Measurements from ENCODE around the gene PTP4A2. TPM values are rescaled to one million over a fixed set of nuclear protein-coding genes. Genes with fewer than 3 reads are reported as not detected.

PTP4A2 gene
- total and polyA plus RNA-seq, 2 of the 13 experiments (the other 11 are each of a cell fraction or from before 2014, with no cell fraction given) = 173 to 225 TPM

GRCh38 chr1:31954607-31955283 lies 16.6 kb upstream of the PTP4A2 start (continued):
- TF ChIP-seq PAF1 (CRISPR knock-in tag; IDR thresholded peaks at IDR 0.05) (no peak), HNF1A (IDR thresholded peaks at IDR 0.05; ENCODE audit: low read depth) (no peak), HNF1A (CRISPR knock-in tag; IDR thresholded peaks at IDR 0.05; ENCODE audit: borderline replicate concordance) (no peak), ZSCAN25 (CRISPR knock-in tag; IDR thresholded peaks at IDR 0.05) (peak; percentile 51; the same call in 1 of the 2 replicates), KLF13 (CRISPR knock-in tag; IDR thresholded peaks at IDR 0.05) (no peak), ZSCAN31 (CRISPR knock-in tag; IDR thresholded peaks at IDR 0.05; ENCODE audit: low read depth) (no peak), HINFP (CRISPR knock-in tag; IDR thresholded peaks at IDR 0.05; ENCODE audit: low read depth) (no peak), SUZ12 (IDR thresholded peaks at IDR 0.05; ENCODE audit: low read depth, low read length) (no peak), ZNF253 (CRISPR knock-in tag; IDR thresholded peaks at IDR 0.05; ENCODE audit: borderline replicate concordance) (no peak), NAIF1 (CRISPR knock-in tag; IDR thresholded peaks at IDR 0.05; ENCODE audit: borderline replicate concordance) (no peak), FOXP4 (CRISPR knock-in tag; IDR thresholded peaks at IDR 0.05) (no peak), ZUFSP (CRISPR knock-in tag; IDR thresholded peaks at IDR 0.05; ENCODE audit: borderline replicate concordance) (no peak), ZNF776 (CRISPR knock-in tag; IDR thresholded peaks at IDR 0.05) (no peak), NRL (CRISPR knock-in tag; IDR thresholded peaks at IDR 0.05; ENCODE audit: borderline replicate concordance) (no peak), HMGXB4 (CRISPR knock-in tag; IDR thresholded peaks at IDR 0.05; ENCODE audit: borderline replicate concordance in 1 of 2, low read depth in 1 of 2) (peak in 1 of 2 experiments; percentile 24; a peak in 1 of 4 replicates), ZSCAN29 (CRISPR knock-in tag; conservative IDR thresholded peaks at IDR 0.05) (no peak), ZNF337 (CRISPR knock-in tag; IDR thresholded peaks at IDR 0.05; ENCODE audit: borderline replicate concordance, low read depth) (no peak)

Measured in HepG2 (cell line).